ENCODE data around the gene LSP1. TPM values are rescaled to one million over a fixed set of nuclear protein-coding genes. Genes with fewer than 3 reads are reported as not detected.

The LSP1 gene
- total RNA-seq, 1 donor from 2014 or later, result 29.2 TPM

- Histone ChIP-seq H3K9me3 (ENCODE audit: control insufficient read depth in 3 of 3, low read length in 3 of 3) (no peaks in the 10 kb centered on the region), H3K27me3 (ENCODE audit: control insufficient read depth in 3 of 3, insufficient read depth in 3 of 3, low read length in 3 of 3) (no peaks in the 10 kb centered on the region), H3K4me1 (ENCODE audit: control insufficient read depth in 3 of 3, insufficient read depth in 3 of 3, low read length in 3 of 3) (peaks cover 53 to 63% (median 55%) of the 10 kb centered on the region in 3 donors), H3K27ac (ENCODE audit: low read depth, low read length) (peak overlapping the region; percentile 80), H3K36me3 (ENCODE audit: control insufficient read depth in 3 of 3, insufficient read depth in 3 of 3, low read length in 3 of 3) (peaks cover 0 to 14% (median 9%) of the 10 kb centered on the region in 3 donors), H3K4me3 (ENCODE audit: low read length in 3 of 3) (peak overlapping the region in 2 of 3 donors; percentile 22 to 40), H3K9ac (ENCODE audit: low read depth in 1 of 3, low read length in 3 of 3) (peak overlapping the region in 1 of 3 donors; percentile 70)
Measured at GRCh38 chr11:1892558-1892957, 39.7 kb downstream of the LSP1 start.

- Histone ChIP-seq H3K4me1 (ENCODE audit: control insufficient read depth in 3 of 3, insufficient read depth in 3 of 3, low read length in 3 of 3) (peaks cover 42 to 51% (median 43%) of the 10 kb centered on the region in 3 donors), H3K9ac (ENCODE audit: low read depth in 1 of 3, low read length in 3 of 3) (no peak overlapping the region), H3K27ac (ENCODE audit: low read depth, low read length) (no peak overlapping the region), H3K4me3 (ENCODE audit: low read length in 3 of 3) (no peak overlapping the region), H3K27me3 (ENCODE audit: control insufficient read depth in 3 of 3, insufficient read depth in 3 of 3, low read length in 3 of 3) (no peaks in the 10 kb centered on the region), H3K9me3 (ENCODE audit: control insufficient read depth in 3 of 3, low read length in 3 of 3) (no peaks in the 10 kb centered on the region), H3K36me3 (ENCODE audit: control insufficient read depth in 3 of 3, insufficient read depth in 3 of 3, low read length in 3 of 3) (peaks cover 0 to 4% (median 4%) of the 10 kb centered on the region in 3 donors)
Measured at GRCh38 chr11:1893581-1894359, 40.9 kb downstream of the LSP1 start.

GRCh38 chr11:1894759-1895158 lies 41.9 kb downstream of the LSP1 start:
- H3K27me3 ChIP-seq (ENCODE audit: control insufficient read depth in 3 of 3, insufficient read depth in 3 of 3, low read length in 3 of 3), result no peaks in the 10 kb centered on the region
- H3K9me3 ChIP-seq (ENCODE audit: control insufficient read depth in 3 of 3, low read length in 3 of 3), result no peaks in the 10 kb centered on the region
- H3K4me1 ChIP-seq (ENCODE audit: control insufficient read depth in 3 of 3, insufficient read depth in 3 of 3, low read length in 3 of 3), result peaks cover 32 to 41% (median 36%) of the 10 kb centered on the region in 3 donors
- no peak overlapping the region for H3K27ac ChIP-seq (ENCODE audit: low read depth, low read length)
- H3K4me3 ChIP-seq (ENCODE audit: low read length in 3 of 3), result no peak overlapping the region
- peaks cover 0 to 3% (median 0%) of the 10 kb centered on the region in 3 donors for H3K36me3 ChIP-seq (ENCODE audit: control insufficient read depth in 3 of 3, insufficient read depth in 3 of 3, low read length in 3 of 3)
- no peak overlapping the region for H3K9ac ChIP-seq (ENCODE audit: low read depth in 1 of 3, low read length in 3 of 3)

- peaks cover 15 to 24% (median 20%) of the 10 kb centered on the region in 3 donors for H3K4me1 ChIP-seq (ENCODE audit: control insufficient read depth in 3 of 3, insufficient read depth in 3 of 3, low read length in 3 of 3)
- no peak overlapping the region for H3K9ac ChIP-seq (ENCODE audit: low read depth in 1 of 3, low read length in 3 of 3)
- H3K9me3 ChIP-seq (ENCODE audit: control insufficient read depth in 3 of 3, low read length in 3 of 3), result no peaks in the 10 kb centered on the region
- H3K36me3 ChIP-seq (ENCODE audit: control insufficient read depth in 3 of 3, insufficient read depth in 3 of 3, low read length in 3 of 3), result no peaks in the 10 kb centered on the region
- H3K27me3 ChIP-seq (ENCODE audit: control insufficient read depth in 3 of 3, insufficient read depth in 3 of 3, low read length in 3 of 3), result no peaks in the 10 kb centered on the region
- H3K4me3 ChIP-seq (ENCODE audit: low read length in 3 of 3), result no peak overlapping the region
- no peak overlapping the region for H3K27ac ChIP-seq (ENCODE audit: low read depth, low read length)
Measured at GRCh38 chr11:1896468-1896867, 43.6 kb downstream of the LSP1 start.

- H3K27me3 ChIP-seq (ENCODE audit: control insufficient read depth in 3 of 3, insufficient read depth in 3 of 3, low read length in 3 of 3), result no peaks in the 10 kb centered on the region
- H3K4me3 ChIP-seq (ENCODE audit: low read length in 3 of 3), result no peak overlapping the region
- no peak overlapping the region for H3K27ac ChIP-seq (ENCODE audit: low read depth, low read length)
- no peaks in the 10 kb centered on the region for H3K9me3 ChIP-seq (ENCODE audit: control insufficient read depth in 3 of 3, low read length in 3 of 3)
- H3K36me3 ChIP-seq (ENCODE audit: control insufficient read depth in 3 of 3, insufficient read depth in 3 of 3, low read length in 3 of 3), result no peaks in the 10 kb centered on the region
- H3K9ac ChIP-seq (ENCODE audit: low read depth in 1 of 3, low read length in 3 of 3), result no peak overlapping the region
- H3K4me1 ChIP-seq (ENCODE audit: control insufficient read depth in 3 of 3, insufficient read depth in 3 of 3, low read length in 3 of 3), result peaks cover 11 to 19% (median 15%) of the 10 kb centered on the region in 3 donors
Measured at GRCh38 chr11:1896923-1897322, 44.0 kb downstream of the LSP1 start.

GRCh38 chr11:1899090-1899489 lies 46.2 kb downstream of the LSP1 start:
- Histone ChIP-seq H3K36me3 (ENCODE audit: control insufficient read depth in 3 of 3, insufficient read depth in 3 of 3, low read length in 3 of 3) (no peaks in the 10 kb centered on the region), H3K27me3 (ENCODE audit: control insufficient read depth in 3 of 3, insufficient read depth in 3 of 3, low read length in 3 of 3) (no peaks in the 10 kb centered on the region), H3K9ac (ENCODE audit: low read depth in 1 of 3, low read length in 3 of 3) (no peak overlapping the region), H3K27ac (ENCODE audit: low read depth, low read length) (no peak overlapping the region), H3K9me3 (ENCODE audit: control insufficient read depth in 3 of 3, low read length in 3 of 3) (no peaks in the 10 kb centered on the region), H3K4me1 (ENCODE audit: control insufficient read depth in 3 of 3, insufficient read depth in 3 of 3, low read length in 3 of 3) (no peaks in the 10 kb centered on the region), H3K4me3 (ENCODE audit: low read length in 3 of 3) (no peak overlapping the region)

- no peak overlapping the region for H3K9ac ChIP-seq (ENCODE audit: low read depth in 1 of 3, low read length in 3 of 3)
- no peak overlapping the region for H3K27ac ChIP-seq (ENCODE audit: low read depth, low read length)
- no peaks in the 10 kb centered on the region for H3K36me3 ChIP-seq (ENCODE audit: control insufficient read depth in 3 of 3, insufficient read depth in 3 of 3, low read length in 3 of 3)
Measured at GRCh38 chr11:1899686-1900085, 46.8 kb downstream of the LSP1 start.

GRCh38 chr11:1906181-1906580 lies 53.3 kb downstream of the LSP1 start:
- peak overlapping the region; percentile 80 for H3K27ac ChIP-seq (ENCODE audit: low read depth, low read length)
- no peak overlapping the region for H3K4me3 ChIP-seq (ENCODE audit: low read length in 3 of 3)
- no peaks in the 10 kb centered on the region for H3K36me3 ChIP-seq (ENCODE audit: control insufficient read depth in 3 of 3, insufficient read depth in 3 of 3, low read length in 3 of 3)
- H3K4me1 ChIP-seq (ENCODE audit: control insufficient read depth in 3 of 3, insufficient read depth in 3 of 3, low read length in 3 of 3), result peaks cover 13 to 20% (median 20%) of the 10 kb centered on the region in 3 donors
- peaks cover 0 to 2% (median 0%) of the 10 kb centered on the region in 3 donors for H3K27me3 ChIP-seq (ENCODE audit: control insufficient read depth in 3 of 3, insufficient read depth in 3 of 3, low read length in 3 of 3)
- H3K9me3 ChIP-seq (ENCODE audit: control insufficient read depth in 3 of 3, low read length in 3 of 3), result no peaks in the 10 kb centered on the region
- H3K9ac ChIP-seq (ENCODE audit: low read depth in 1 of 3, low read length in 3 of 3), result peak overlapping the region in 2 of 3 donors; percentile 6 to 25

More at GRCh38 chr11:1899686-1900085, 46.8 kb downstream of the LSP1 start:
- Histone ChIP-seq H3K4me1 (ENCODE audit: control insufficient read depth in 3 of 3, insufficient read depth in 3 of 3, low read length in 3 of 3) (no peaks in the 10 kb centered on the region), H3K27me3 (ENCODE audit: control insufficient read depth in 3 of 3, insufficient read depth in 3 of 3, low read length in 3 of 3) (no peaks in the 10 kb centered on the region), H3K4me3 (ENCODE audit: low read length in 3 of 3) (no peak overlapping the region), H3K9me3 (ENCODE audit: control insufficient read depth in 3 of 3, low read length in 3 of 3) (no peaks in the 10 kb centered on the region)

- Histone ChIP-seq H3K36me3 (ENCODE audit: control insufficient read depth in 3 of 3, insufficient read depth in 3 of 3, low read length in 3 of 3) (no peaks in the 10 kb centered on the region), H3K4me3 (ENCODE audit: low read length in 3 of 3) (no peak overlapping the region), H3K4me1 (ENCODE audit: control insufficient read depth in 3 of 3, insufficient read depth in 3 of 3, low read length in 3 of 3) (peaks cover 13 to 20% (median 20%) of the 10 kb centered on the region in 3 donors), H3K27ac (ENCODE audit: low read depth, low read length) (peak overlapping the region; percentile 80), H3K9ac (ENCODE audit: low read depth in 1 of 3, low read length in 3 of 3) (peak overlapping the region in 2 of 3 donors; percentile 16 to 25), H3K9me3 (ENCODE audit: control insufficient read depth in 3 of 3, low read length in 3 of 3) (no peaks in the 10 kb centered on the region), H3K27me3 (ENCODE audit: control insufficient read depth in 3 of 3, insufficient read depth in 3 of 3, low read length in 3 of 3) (peaks cover 0 to 2% (median 0%) of the 10 kb centered on the region in 3 donors)
Measured at GRCh38 chr11:1906611-1907423, 53.9 kb downstream of the LSP1 start.

All from skeletal muscle tissue (tissue), 4 donors.